ENCODE measurements around the gene MICAL3.

GRCh38 chr22:17920992-17921650 is 103.2 kb downstream of the MICAL3 start:
- TF ChIP-seq NFIC (IDR thresholded peaks at IDR 0.05) (no peak), NFYB (IDR thresholded peaks at IDR 0.05; ENCODE audit: extremely low read depth, insufficient read length) (no peak), SIN3A (IDR thresholded peaks at IDR 0.05; ENCODE audit: borderline replicate concordance in 2 of 2, control insufficient read depth in 1 of 2, low read depth in 2 of 2, low read length in 2 of 2) (no peak)

Measured in K562 (cell line).